Dedifferentiated amniotic fluid mesenchymal stem cell (primary cell): Measurements from ENCODE around the gene NEMP2.

Experiments
- DNase-seq: peaks from one replicate; pipeline ENCODE4 v3.0.0-alpha.2; 2016; ENCODE audit errors: extremely low spot score

The NEMP2 gene

DNA sequence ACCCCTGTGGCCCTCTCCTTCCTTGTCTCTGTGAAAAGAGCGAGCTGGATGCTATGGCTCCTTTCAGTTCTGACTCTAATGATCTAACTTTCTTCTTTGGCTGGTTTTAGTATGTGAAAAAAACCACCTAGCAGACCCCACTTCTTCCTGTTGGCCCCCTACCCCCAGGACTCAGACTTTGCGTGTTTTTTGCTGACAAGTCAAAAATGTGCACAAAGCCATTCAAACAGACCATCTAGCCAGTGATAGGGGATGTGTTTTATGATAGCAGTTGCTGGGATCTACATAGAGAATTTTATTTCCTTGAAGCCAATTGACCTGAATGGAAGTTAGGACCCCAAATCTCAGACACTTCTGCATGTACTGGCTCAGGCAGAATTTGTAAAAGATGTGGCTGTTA lies 77.3 kb downstream of the NEMP2 start:
- DNase-seq = no peak

DNA sequence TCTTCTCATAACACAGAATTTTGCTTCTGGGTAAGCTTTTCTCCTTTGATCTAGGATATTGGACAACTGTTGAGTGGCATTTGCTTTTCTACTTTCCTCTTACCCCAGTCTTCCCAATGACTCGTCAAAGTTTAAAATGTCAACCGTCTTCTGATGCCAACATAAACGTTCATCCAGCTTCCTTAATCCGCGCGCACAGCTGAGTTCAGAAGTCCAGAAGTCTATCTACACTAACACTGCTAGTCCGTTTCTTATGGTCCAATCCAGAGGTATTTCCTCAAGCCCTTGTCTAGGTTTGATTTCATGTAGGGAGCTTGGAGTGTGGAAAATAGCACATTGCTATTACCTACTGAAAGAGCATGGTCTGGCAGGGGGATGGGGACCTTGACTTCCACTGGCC lies 77.7 kb downstream of the NEMP2 start:
- no peak for DNase-seq

DNA sequence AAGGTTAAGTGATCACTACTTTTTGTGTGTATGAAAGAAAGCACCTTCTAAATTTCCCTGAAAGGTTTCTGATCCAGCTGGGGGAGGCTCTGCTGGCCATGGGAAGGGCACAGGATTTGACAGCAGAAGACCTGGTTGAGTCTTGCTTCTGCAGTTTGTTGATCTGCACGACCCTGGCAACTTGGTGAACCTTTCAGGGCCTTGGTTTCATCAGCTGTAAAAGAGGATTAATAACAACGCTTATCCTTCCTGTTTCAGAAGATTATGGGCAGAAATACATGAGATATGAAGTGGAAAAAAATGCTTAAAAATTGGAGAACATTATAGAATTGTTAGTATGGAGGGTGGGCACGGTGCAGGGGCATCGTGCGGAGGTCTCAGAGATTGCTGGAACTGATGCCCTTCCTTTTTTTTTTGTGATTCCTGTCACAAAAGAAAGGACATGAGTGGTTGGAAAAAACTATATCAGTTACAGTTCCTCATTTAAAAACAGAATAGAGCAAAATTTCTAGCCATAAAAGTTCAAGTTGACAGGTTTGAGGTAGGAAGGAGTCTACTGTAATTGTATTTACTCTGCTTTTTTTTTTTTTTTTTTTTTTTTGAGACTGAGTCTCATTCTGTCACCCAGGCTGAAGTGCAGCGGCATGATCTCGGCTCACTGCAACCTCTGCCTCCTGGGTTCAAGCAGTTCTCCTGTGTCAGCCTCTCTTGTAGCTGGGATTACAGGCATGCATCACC lies 79.0 kb downstream of the NEMP2 start:
- no peak for DNase-seq

DNA sequence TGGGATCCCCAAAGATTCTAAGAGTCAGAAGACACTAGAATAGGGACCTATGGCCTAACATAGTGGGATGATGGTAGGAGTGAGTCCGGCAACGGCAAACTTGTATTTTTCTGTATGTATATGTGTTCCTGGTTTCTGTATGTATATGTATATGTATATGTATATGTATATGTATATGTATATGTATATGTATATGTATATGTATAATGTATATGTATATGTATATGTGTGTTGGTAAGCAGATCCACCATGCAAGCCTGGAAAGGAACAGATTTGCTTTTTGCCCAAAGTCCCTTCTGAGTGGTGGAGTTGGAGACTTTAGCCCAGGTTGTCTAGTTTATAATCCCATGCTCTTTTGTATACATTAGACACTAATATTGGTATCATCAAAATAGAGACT lies 79.7 kb downstream of the NEMP2 start:
- no peak for DNase-seq
